GM12878 (cell line): ENCODE measurements around the gene CCDC6.

Source experiments
- CEBPB ChIP-seq, 2 experiments: fragments of 150-350 bp in 1 of 2; IDR thresholded peaks; 2 replicates each; pipeline ENCODE4 v1.6.1; 2012 to 2014; ENCODE audit warnings: low read depth in 2 of 2, low read length in 2 of 2, borderline replicate concordance in 1 of 2, inconsistent platforms in 1 of 2
- CREB1 ChIP-seq: IDR thresholded peaks from 2 replicates; pipeline ENCODE4 v1.6.1; 2012; ENCODE audit warnings: low read depth, mild to moderate bottlenecking, inconsistent platforms
- EZH2 ChIP-seq: IDR thresholded peaks from 2 replicates; pipeline ENCODE4 v1.6.1; 2012; ENCODE audit warnings: low read depth, mild to moderate bottlenecking, control low read depth, inconsistent platforms, low read length, borderline replicate concordance; ENCODE audit not compliant: control insufficient read depth
- GABPA ChIP-seq: IDR thresholded peaks from 2 replicates; pipeline ENCODE4 v1.6.1; 2014; ENCODE audit warnings: antibody characterized with exemption, low read depth, mild to moderate bottlenecking, inconsistent platforms
- JUND ChIP-seq: IDR thresholded peaks from 2 replicates; pipeline ENCODE4 v1.6.1; 2012; ENCODE audit warnings: low read depth, mild to moderate bottlenecking, low read length, improper control_type of control experiment, moderate library complexity
- LARP7 ChIP-seq: fragments of 450-650 bp; IDR thresholded peaks from 2 replicates; pipeline ENCODE4 v1.6.1; 2017; ENCODE audit warnings: mild to moderate bottlenecking
- NFYB ChIP-seq: IDR thresholded peaks from 2 replicates; pipeline ENCODE4 v1.6.1; 2011; ENCODE audit warnings: low read depth, mild to moderate bottlenecking, low read length, improper control_type of control experiment, moderate library complexity; ENCODE audit not compliant: insufficient read depth
- POLR2A ChIP-seq: IDR thresholded peaks from 2 replicates; pipeline ENCODE4 v1.6.1; 2011; ENCODE audit warnings: low read depth, mild to moderate bottlenecking, low read length
- POLR2AphosphoS2 ChIP-seq: IDR thresholded peaks from 2 replicates; pipeline ENCODE4 v1.6.1; 2011; ENCODE audit warnings: low read depth, mild to moderate bottlenecking, low read length, improper control_type of control experiment, moderate library complexity
- RCOR1 ChIP-seq: conservative IDR thresholded peaks from 2 replicates; pipeline ENCODE4 v1.6.1; 2012; ENCODE audit warnings: low read depth, low read length, improper control_type of control experiment
- TF ChIP-seq, protein P1 (sequence below), 3 experiments: IDR thresholded peaks in 2 of 3; conservative IDR thresholded peaks in 1 of 3; 2 replicates each; pipeline ENCODE4 v1.5.1; 2011; ENCODE audit warnings: low read depth in 3 of 3, low read length in 3 of 3, mild to moderate bottlenecking in 3 of 3, control low read depth in 2 of 3, moderate library complexity in 2 of 3, inconsistent platforms in 1 of 3, mixed read lengths in 1 of 3; ENCODE audit not compliant: control insufficient read depth in 2 of 3, insufficient read depth in 1 of 3; ENCODE audit errors: extremely low read depth in 1 of 3
- TF ChIP-seq, protein P2 (sequence below): IDR thresholded peaks from 2 replicates; pipeline ENCODE4 v1.6.1; 2012; ENCODE audit warnings: low read depth, low read length, improper control_type of control experiment
- TF ChIP-seq, protein P3 (sequence below): IDR thresholded peaks from 2 replicates; pipeline ENCODE4 v1.6.1; 2012; ENCODE audit warnings: low read depth, low read length, improper control_type of control experiment
- TF ChIP-seq, protein P4 (sequence below): IDR thresholded peaks from 2 replicates; pipeline ENCODE4 v1.6.1; 2012; ENCODE audit warnings: improper control_type of control experiment, low read depth, low read length; ENCODE audit not compliant: insufficient replicate concordance

DNA sequence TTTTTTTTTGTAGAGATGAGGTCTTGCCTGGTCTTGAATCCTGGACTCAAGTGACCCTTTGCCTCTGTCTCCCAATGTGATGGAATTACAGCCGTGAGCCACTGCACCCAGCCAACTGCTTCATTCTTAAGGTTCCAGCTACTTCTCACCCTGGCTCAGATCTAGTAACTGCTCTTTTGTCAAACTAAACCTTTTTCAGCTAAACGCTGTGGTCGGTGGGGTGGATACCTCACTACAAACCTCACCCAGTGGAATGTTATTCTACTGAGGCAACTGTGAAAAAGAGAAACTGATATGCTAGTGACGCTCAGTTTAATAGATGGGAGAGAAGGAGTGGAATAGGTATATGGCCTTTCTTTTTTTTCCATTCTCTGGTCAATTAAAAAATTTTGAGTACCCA is 151.4 kb downstream of the CCDC6 start:
- TF ChIP-seq EZH2 = no peak
- TF ChIP-seq NFYB = no peak
- TF ChIP-seq CEBPB (IDR thresholded peaks at IDR 0.05; ENCODE audit: borderline replicate concordance in 1 of 2, low read depth in 2 of 2, low read length in 2 of 2) = no peak
- TF ChIP-seq, protein P1, sequence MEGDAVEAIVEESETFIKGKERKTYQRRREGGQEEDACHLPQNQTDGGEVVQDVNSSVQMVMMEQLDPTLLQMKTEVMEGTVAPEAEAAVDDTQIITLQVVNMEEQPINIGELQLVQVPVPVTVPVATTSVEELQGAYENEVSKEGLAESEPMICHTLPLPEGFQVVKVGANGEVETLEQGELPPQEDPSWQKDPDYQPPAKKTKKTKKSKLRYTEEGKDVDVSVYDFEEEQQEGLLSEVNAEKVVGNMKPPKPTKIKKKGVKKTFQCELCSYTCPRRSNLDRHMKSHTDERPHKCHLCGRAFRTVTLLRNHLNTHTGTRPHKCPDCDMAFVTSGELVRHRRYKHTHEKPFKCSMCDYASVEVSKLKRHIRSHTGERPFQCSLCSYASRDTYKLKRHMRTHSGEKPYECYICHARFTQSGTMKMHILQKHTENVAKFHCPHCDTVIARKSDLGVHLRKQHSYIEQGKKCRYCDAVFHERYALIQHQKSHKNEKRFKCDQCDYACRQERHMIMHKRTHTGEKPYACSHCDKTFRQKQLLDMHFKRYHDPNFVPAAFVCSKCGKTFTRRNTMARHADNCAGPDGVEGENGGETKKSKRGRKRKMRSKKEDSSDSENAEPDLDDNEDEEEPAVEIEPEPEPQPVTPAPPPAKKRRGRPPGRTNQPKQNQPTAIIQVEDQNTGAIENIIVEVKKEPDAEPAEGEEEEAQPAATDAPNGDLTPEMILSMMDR (IDR thresholded peaks at IDR 0.05 in 2 of 3, conservative IDR thresholded peaks at IDR 0.05 in 1 of 3; ENCODE audit: control insufficient read depth in 2 of 3, extremely low read depth in 1 of 3, insufficient read depth in 1 of 3, low read depth in 3 of 3, low read length in 3 of 3) = no peak
- TF ChIP-seq POLR2A = no peak
- TF ChIP-seq POLR2AphosphoS2 = no peak
- no peak for TF ChIP-seq GABPA
- no peak for TF ChIP-seq LARP7
- TF ChIP-seq RCOR1 = no peak
- TF ChIP-seq, protein P2, sequence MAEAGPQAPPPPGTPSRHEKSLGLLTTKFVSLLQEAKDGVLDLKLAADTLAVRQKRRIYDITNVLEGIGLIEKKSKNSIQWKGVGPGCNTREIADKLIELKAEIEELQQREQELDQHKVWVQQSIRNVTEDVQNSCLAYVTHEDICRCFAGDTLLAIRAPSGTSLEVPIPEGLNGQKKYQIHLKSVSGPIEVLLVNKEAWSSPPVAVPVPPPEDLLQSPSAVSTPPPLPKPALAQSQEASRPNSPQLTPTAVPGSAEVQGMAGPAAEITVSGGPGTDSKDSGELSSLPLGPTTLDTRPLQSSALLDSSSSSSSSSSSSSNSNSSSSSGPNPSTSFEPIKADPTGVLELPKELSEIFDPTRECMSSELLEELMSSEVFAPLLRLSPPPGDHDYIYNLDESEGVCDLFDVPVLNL = no peak
- TF ChIP-seq, protein P3, sequence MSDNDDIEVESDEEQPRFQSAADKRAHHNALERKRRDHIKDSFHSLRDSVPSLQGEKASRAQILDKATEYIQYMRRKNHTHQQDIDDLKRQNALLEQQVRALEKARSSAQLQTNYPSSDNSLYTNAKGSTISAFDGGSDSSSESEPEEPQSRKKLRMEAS = no peak
- no peak for TF ChIP-seq JUND
- TF ChIP-seq, protein P4, sequence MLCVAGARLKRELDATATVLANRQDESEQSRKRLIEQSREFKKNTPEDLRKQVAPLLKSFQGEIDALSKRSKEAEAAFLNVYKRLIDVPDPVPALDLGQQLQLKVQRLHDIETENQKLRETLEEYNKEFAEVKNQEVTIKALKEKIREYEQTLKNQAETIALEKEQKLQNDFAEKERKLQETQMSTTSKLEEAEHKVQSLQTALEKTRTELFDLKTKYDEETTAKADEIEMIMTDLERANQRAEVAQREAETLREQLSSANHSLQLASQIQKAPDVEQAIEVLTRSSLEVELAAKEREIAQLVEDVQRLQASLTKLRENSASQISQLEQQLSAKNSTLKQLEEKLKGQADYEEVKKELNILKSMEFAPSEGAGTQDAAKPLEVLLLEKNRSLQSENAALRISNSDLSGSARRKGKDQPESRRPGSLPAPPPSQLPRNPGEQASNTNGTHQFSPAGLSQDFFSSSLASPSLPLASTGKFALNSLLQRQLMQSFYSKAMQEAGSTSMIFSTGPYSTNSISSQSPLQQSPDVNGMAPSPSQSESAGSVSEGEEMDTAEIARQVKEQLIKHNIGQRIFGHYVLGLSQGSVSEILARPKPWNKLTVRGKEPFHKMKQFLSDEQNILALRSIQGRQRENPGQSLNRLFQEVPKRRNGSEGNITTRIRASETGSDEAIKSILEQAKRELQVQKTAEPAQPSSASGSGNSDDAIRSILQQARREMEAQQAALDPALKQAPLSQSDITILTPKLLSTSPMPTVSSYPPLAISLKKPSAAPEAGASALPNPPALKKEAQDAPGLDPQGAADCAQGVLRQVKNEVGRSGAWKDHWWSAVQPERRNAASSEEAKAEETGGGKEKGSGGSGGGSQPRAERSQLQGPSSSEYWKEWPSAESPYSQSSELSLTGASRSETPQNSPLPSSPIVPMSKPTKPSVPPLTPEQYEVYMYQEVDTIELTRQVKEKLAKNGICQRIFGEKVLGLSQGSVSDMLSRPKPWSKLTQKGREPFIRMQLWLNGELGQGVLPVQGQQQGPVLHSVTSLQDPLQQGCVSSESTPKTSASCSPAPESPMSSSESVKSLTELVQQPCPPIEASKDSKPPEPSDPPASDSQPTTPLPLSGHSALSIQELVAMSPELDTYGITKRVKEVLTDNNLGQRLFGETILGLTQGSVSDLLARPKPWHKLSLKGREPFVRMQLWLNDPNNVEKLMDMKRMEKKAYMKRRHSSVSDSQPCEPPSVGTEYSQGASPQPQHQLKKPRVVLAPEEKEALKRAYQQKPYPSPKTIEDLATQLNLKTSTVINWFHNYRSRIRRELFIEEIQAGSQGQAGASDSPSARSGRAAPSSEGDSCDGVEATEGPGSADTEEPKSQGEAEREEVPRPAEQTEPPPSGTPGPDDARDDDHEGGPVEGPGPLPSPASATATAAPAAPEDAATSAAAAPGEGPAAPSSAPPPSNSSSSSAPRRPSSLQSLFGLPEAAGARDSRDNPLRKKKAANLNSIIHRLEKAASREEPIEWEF = no peak
- TF ChIP-seq CREB1 = no peak
